K562 (cell line): ENCODE measurements around the gene DUS1L. TPM values are rescaled to one million over a fixed set of nuclear protein-coding genes. Genes with fewer than 3 reads are reported as not detected.

Experiments
- ATAC-seq: fragments of 200-7000 bp; cut with Tn5 transposase; 3 replicates; pipeline ENCODE4 v1.9.1; 2020; ENCODE audit warnings: moderate library complexity
- BruUV-seq: library from RNA; stranded (reverse); fragments of 400-500 nt; replicated peaks from 2 replicates; lab custom pipeline; 2021; lab: Mats Ljungman, UMichigan
- CTCF ChIA-PET: fragments of 300-600 bp; formaldehyde crosslinking; extraction: SDS; loops from one replicate; lab custom pipeline; 2021; ENCODE audit warnings: low intra/inter-chr PET ratio; lab: Yijun Ruan, JAX
- POLR2A ChIA-PET: fragments of 300-600, 350-650 bp; sonication (Branson Sonifier 250); formaldehyde crosslinking; extraction: SDS; loops from one replicate; lab custom pipeline; 2021; ENCODE audit warnings: antibody characterized with exemption, inconsistent platforms; lab: Yijun Ruan, JAX
- DNase-seq, 4 experiments: peaks; one replicate each; pipeline versions ENCODE4 v3.0.0 to v3.0.0-alpha.2; 2011 to 2018; ENCODE audit warnings: low spot score in 3 of 4, mixed read lengths in 3 of 4; ENCODE audit errors: extremely low read depth in 1 of 4
- FAIRE-seq: peaks from 2 replicates; lab custom pipeline; 2011; peaks lifted over from hg19 to GRCh38; lab: Jason Lieb, UNC
- H2AFZ ChIP-seq: 2 replicates; pipeline ENCODE4 v1.6.0; 2011; ENCODE audit warnings: low read depth, low read length, control low read depth, inconsistent platforms
- H3K27ac ChIP-seq: fragments of 200-600 bp; 3 replicates; pipeline ENCODE4 v1.8.0; 2011; ENCODE audit warnings: low read depth, mild to moderate bottlenecking, control low read depth, inconsistent platforms, low read length, moderate library complexity, mixed read lengths; ENCODE audit errors: extremely low read depth
- H3K27me3 ChIP-seq, 2 experiments: fragments of 300-600 bp in 1 of 2; 2 replicates in 1 of 2; 3 replicates in 1 of 2; pipeline versions ENCODE4 v1.6.0 to v1.8.0; 2011; ENCODE audit warnings: inconsistent platforms in 2 of 2, low read length in 2 of 2, mild to moderate bottlenecking in 1 of 2, mixed read lengths in 1 of 2, moderate library complexity in 1 of 2; ENCODE audit not compliant: control insufficient read depth in 2 of 2, insufficient read depth in 2 of 2
- H3K36me3 ChIP-seq: fragments of 300-600 bp; 3 replicates; pipeline ENCODE4 v1.8.0; 2011; ENCODE audit warnings: mild to moderate bottlenecking, low read length, inconsistent platforms; ENCODE audit not compliant: control insufficient read depth, insufficient read depth
- H3K4me1 ChIP-seq, 2 experiments: fragments of 200-600 bp in 1 of 2; replicated peaks in 1 of 2; 2 replicates in 1 of 2; 3 replicates in 1 of 2; pipeline versions ENCODE4 v1.5.1 to v1.8.0; 2011; ENCODE audit warnings: inconsistent platforms in 2 of 2, low read length in 2 of 2, mild to moderate bottlenecking in 1 of 2, mixed read lengths in 1 of 2, moderate library complexity in 1 of 2; ENCODE audit not compliant: control insufficient read depth in 2 of 2, insufficient read depth in 2 of 2
- H3K4me2 ChIP-seq: 2 replicates; pipeline ENCODE4 v1.6.1; 2011; ENCODE audit warnings: low read length, control low read depth, inconsistent platforms, mixed read lengths; ENCODE audit not compliant: insufficient read depth
- H3K4me3 ChIP-seq: fragments of 200-600 bp; sonication (generic), shearing (Covaris generic); 2 replicates; pipeline ENCODE4 v1.5.1; 2016; ENCODE audit warnings: control low read depth, inconsistent platforms
- H3K79me2 ChIP-seq: fragments of 200-600 bp; 3 replicates; pipeline ENCODE4 v1.8.0; 2011; ENCODE audit warnings: low read length, inconsistent platforms; ENCODE audit not compliant: control insufficient read depth, insufficient read depth
- H3K9ac ChIP-seq, 2 experiments: 2 replicates each; pipeline versions ENCODE4 v1.6.0 to v1.6.1; 2011; ENCODE audit warnings: low read depth in 2 of 2, low read length in 2 of 2, control low read depth in 1 of 2, inconsistent platforms in 1 of 2, mild to moderate bottlenecking in 1 of 2, mixed read lengths in 1 of 2; ENCODE audit not compliant: insufficient read depth in 1 of 2
- H3K9me1 ChIP-seq: one replicate; pipeline ENCODE4 v1.6.0; 2011; ENCODE audit warnings: inconsistent platforms, mild to moderate bottlenecking, low read length, moderate library complexity; ENCODE audit not compliant: control insufficient read depth, insufficient read depth
- H3K9me3 ChIP-seq: replicated peaks from 2 replicates; pipeline ENCODE4 v1.5.1; 2011; ENCODE audit warnings: low read depth, low read length, inconsistent platforms; ENCODE audit not compliant: control insufficient read depth, insufficient read depth
- H4K20me1 ChIP-seq: replicated peaks from 2 replicates; pipeline ENCODE4 v1.6.1; 2011; ENCODE audit warnings: low read length, inconsistent platforms, mixed read lengths; ENCODE audit not compliant: control insufficient read depth, insufficient read depth
- BRD4 ChIP-seq: fragments of 200-600 bp; sonication (generic); IDR thresholded peaks from 2 replicates; pipeline ENCODE4 v1.6.1; 2017; ENCODE audit warnings: inconsistent platforms
- CREB1 ChIP-seq, 2 experiments: sonication (generic) in 1 of 2; formaldehyde crosslinking in 1 of 2; IDR thresholded peaks; 2 replicates each; pipeline versions ENCODE4 v1.6.1 to v1.8.0; 2012 to 2022; ENCODE audit warnings: inconsistent platforms in 1 of 2, mild to moderate bottlenecking in 1 of 2, missing genetic modification reagents in 1 of 2, moderate library complexity in 1 of 2
- ELF4 ChIP-seq: fragments of 450-650 bp; formaldehyde crosslinking; IDR thresholded peaks from 2 replicates; pipeline ENCODE4 v1.4.0; 2022; ENCODE audit warnings: missing genetic modification characterization
- ILF3 ChIP-seq: fragments of 450-650 bp; IDR thresholded peaks from 2 replicates; pipeline ENCODE4 v1.6.1; 2018; ENCODE audit warnings: antibody characterized with exemption, mild to moderate bottlenecking, moderate library complexity, borderline replicate concordance
- MYC ChIP-seq, 2 experiments: fragments of 250-450 bp in 1 of 2; sonication (Bioruptor Pico) in 1 of 2; IDR thresholded peaks; 2 replicates each; pipeline versions ENCODE4 v1.5.1 to v1.6.1; 2012 to 2021; ENCODE audit warnings: low read depth in 2 of 2, borderline replicate concordance in 1 of 2, improper control_type of control experiment in 1 of 2, low read length in 1 of 2, mild to moderate bottlenecking in 1 of 2, moderate library complexity in 1 of 2
- NRF1 ChIP-seq, 2 experiments: fragments of 450-650 bp; IDR thresholded peaks in 1 of 2; conservative IDR thresholded peaks in 1 of 2; 2 replicates each; pipeline ENCODE4 v1.6.1; 2014; ENCODE audit warnings: mild to moderate bottlenecking in 2 of 2
- POLR3G ChIP-seq: IDR thresholded peaks from 2 replicates; pipeline ENCODE4 v1.6.1; 2011; ENCODE audit not compliant: insufficient read length, insufficient replicate concordance; ENCODE audit errors: extremely low read depth
- RBM22 ChIP-seq: fragments of 200-400 bp; formaldehyde crosslinking; IDR thresholded peaks from 2 replicates; pipeline ENCODE4 v1.6.1; 2018; ENCODE audit warnings: low read length, low read depth; ENCODE audit not compliant: poor library complexity, severe bottlenecking
- SMAD3 ChIP-seq: fragments of 450-650 bp; formaldehyde crosslinking; conservative IDR thresholded peaks from 2 replicates; pipeline ENCODE4 v1.4.0; 2020; ENCODE audit warnings: mild to moderate bottlenecking
- TCF7L2 ChIP-seq: fragments of 150-350 bp; IDR thresholded peaks from 2 replicates; pipeline ENCODE4 v1.6.1; 2016; ENCODE audit warnings: low read depth, mild to moderate bottlenecking, low read length, moderate library complexity
- ZNF23 ChIP-seq: fragments of 250-450 bp; sonication (Bioruptor Pico); IDR thresholded peaks from 2 replicates; pipeline ENCODE4 v1.4.0; 2020; ENCODE audit warnings: mild to moderate bottlenecking
- WGBS: fragments of 100-300 bp; shearing (Covaris generic); methylation state at CpG from one replicate; pipeline ENCODE4 v1.1.6; 2016; ENCODE audit warnings: low coverage, mixed read lengths; ENCODE audit not compliant: insufficient coverage; ENCODE audit errors: missing lambda C conversion rate; 5-methylcytosine and 5-hydroxymethylcytosine counted together
- in situ Hi-C: fragments of 300-500 bp; cut with MboI; formaldehyde crosslinking; loops from 4 replicates; pipeline ENCODE4 v1.15.0; 2018; ENCODE audit warnings: inconsistent platforms, mixed read lengths
- intact Hi-C: fragments of 100-400 bp; cut with micrococcal nuclease; formaldehyde crosslinking; loops from 2 replicates; pipeline ENCODE4 v1.14.2; 2022
- polyA plus RNA-seq, 8 experiments: library from polyadenylated mRNA; depleted of rRNA in 4 of 8; stranded (reverse) in 5 of 8; unstranded in 3 of 8; fragments of >200 nt; fragmentation: Nextera tagmentation in 2 of 8; fragmentation: Illumina TruSeq in 1 of 8; extraction: Ambion mirVana in 2 of 8; extraction: Trizol in 1 of 8; gene quantifications; 2 replicates each; pipeline versions ENCODE4 v1.2.1 to v1.2.3, GENCODE V29; 2011 to 2014; ENCODE audit warnings: inconsistent platforms in 1 of 8, missing spikeins in 1 of 8
- total RNA-seq, 7 experiments: library from RNA; depleted of rRNA in 6 of 7; stranded (reverse); fragments of >200 nt in 6 of 7; fragmentation: Illumina TruSeq in 2 of 7; extraction: Trizol in 2 of 7; gene quantifications; 2 replicates each; pipeline versions ENCODE4 v1.2.1 to v1.2.3, GENCODE V29; 2011 to 2021; ENCODE audit warnings: low replicate concordance in 1 of 7
- TF ChIP-seq, protein P1 (sequence below): fragments of 250-450 bp; sonication (Bioruptor Pico); IDR thresholded peaks from 2 replicates; pipeline ENCODE4 v1.5.0; 2021
- TF ChIP-seq, protein P2 (sequence below): fragments of 250-450 bp; sonication (Bioruptor Pico); IDR thresholded peaks from 2 replicates; pipeline ENCODE4 v1.8.0; 2022; ENCODE audit warnings: inconsistent platforms, mild to moderate bottlenecking, moderate library complexity, borderline replicate concordance
- TF ChIP-seq, protein P3 (sequence below): fragments of 250-450 bp; sonication (Bioruptor Pico); IDR thresholded peaks from 2 replicates; pipeline ENCODE4 v1.5.1; 2021; ENCODE audit warnings: mild to moderate bottlenecking
- TF ChIP-seq, protein P4 (sequence below): IDR thresholded peaks from 2 replicates; pipeline ENCODE4 v1.6.1; 2011; ENCODE audit not compliant: insufficient read length; ENCODE audit errors: extremely low read depth

Gene DUS1L
- total and polyA plus RNA-seq, 9 of the 15 experiments (the other 6 are each of a cell fraction or from before 2014, with no cell fraction given): 7.8 to 210 (median 83.9) TPM

DNA sequence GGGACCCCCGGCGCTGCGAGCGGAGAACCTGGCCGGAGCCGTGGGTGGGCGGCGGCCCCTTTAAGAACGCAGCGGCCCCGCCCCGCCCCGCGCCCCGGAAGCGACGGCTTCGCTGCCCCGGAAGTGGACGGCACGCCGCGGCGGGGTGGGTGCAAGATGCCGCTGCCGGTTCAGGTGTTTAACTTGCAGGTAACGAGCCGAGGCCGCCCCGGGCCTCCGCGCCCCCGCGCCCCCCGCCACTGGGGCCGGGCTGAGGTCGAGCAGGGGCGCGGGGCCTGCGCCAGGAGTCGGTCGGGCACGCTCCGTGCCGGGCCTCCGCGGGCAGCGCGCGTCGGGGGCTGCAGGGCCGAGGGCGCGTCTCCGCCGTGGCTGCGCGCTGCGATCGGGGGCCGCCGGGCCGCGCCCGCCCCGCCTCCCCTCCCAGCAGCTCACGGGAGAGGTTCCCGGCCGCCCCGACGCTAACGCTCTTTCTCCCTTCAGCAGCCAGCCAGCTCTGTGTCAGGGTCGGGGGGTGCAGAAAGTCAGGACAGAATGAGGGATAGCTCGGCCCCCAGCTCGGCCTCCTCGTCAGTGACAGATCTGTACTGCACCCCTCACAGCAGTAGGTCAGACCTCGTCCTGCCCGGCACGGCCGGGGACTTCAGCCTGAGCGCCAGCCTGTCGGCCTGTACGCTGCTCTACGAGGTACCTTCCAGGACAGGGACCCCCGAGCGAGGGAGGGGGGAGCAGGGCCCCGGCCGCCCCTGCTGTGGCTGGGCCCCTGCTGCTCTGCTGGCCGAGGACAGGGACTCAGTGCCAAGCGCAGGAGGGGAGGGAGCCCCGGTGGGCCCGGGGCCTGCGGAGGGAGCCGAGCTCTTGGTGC, 13.6 kb downstream of the DUS1L start, which contains the start of the genes GPS1 and RFNG:
TSS of gene GPS1 (plus strand) at position 123 of the 862 bp plus-strand sequence. CDS start at position 157, 34 bp downstream.
TSS of gene RFNG (minus strand) at position 36 of the 862 bp plus-strand sequence. CDS start 45 bp downstream, outside the sequence.
- Histone ChIP-seq H2AFZ (peak within 1 kb of the TSS; percentile 45), H3K27me3 (no peaks in the 10 kb centered on the region), H3K4me2 (peak within 1 kb of the TSS; percentile 88), H3K9me3 (no peaks in the 10 kb centered on the region), H3K4me1 (peaks cover 6 to 92% of the 10 kb centered on the region in 2 experiments; a peak in 3 of 5 replicates), H3K27ac (peak within 1 kb of the TSS; percentile 68), H3K9ac (peak within 1 kb of the TSS; percentile 80 to 97), H4K20me1 (0 out of 2 replicates have a peak, but pooled peaks cover 9% of the 10 kb centered on the region), H3K79me2 (peaks cover 28% of the 10 kb centered on the region), H3K9me1 (peaks cover 2% of the 10 kb centered on the region), H3K36me3 (peaks cover 75% of the 10 kb centered on the region; the same call in 2 of the 3 replicates), H3K4me3 (peak within 1 kb of the TSS; percentile 98)
- in situ Hi-C loops: no loop called here
- BruUV-seq: no TSS peak
- DNase-seq: peak; percentile 85 to 88 (median 86)
- no peak for FAIRE-seq
- WGBS: under 1% methylated on average over 49 of the region's 94 CpGs
- intact Hi-C loops: no loop called here
- CTCF ChIA-PET: no interaction called here
- ATAC-seq: peak; percentile 87
- POLR2A ChIA-PET: interaction anchor here (0.6 to 1.8 kb wide), 4 partner anchors 11 to 161 kb away, joined by 3 to 7 read pairs (median 3); no protein-coding TSS in a partner anchor
- TF ChIP-seq, protein P1, sequence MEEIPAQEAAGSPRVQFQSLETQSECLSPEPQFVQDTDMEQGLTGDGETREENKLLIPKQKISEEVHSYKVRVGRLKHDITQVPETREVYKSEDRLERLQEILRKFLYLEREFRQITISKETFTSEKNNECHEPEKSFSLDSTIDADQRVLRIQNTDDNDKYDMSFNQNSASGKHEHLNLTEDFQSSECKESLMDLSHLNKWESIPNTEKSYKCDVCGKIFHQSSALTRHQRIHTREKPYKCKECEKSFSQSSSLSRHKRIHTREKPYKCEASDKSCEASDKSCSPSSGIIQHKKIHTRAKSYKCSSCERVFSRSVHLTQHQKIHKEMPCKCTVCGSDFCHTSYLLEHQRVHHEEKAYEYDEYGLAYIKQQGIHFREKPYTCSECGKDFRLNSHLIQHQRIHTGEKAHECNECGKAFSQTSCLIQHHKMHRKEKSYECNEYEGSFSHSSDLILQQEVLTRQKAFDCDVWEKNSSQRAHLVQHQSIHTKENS (CRISPR knock-in tag): no peak
- TF ChIP-seq, protein P2, sequence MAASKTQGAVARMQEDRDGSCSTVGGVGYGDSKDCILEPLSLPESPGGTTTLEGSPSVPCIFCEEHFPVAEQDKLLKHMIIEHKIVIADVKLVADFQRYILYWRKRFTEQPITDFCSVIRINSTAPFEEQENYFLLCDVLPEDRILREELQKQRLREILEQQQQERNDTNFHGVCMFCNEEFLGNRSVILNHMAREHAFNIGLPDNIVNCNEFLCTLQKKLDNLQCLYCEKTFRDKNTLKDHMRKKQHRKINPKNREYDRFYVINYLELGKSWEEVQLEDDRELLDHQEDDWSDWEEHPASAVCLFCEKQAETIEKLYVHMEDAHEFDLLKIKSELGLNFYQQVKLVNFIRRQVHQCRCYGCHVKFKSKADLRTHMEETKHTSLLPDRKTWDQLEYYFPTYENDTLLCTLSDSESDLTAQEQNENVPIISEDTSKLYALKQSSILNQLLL (CRISPR knock-in tag): no peak
- TF ChIP-seq TCF7L2 (no peak), BRD4 (no peak), ELF4 (CRISPR knock-in tag) (no peak), RBM22 (no peak), SMAD3 (CRISPR knock-in tag) (no peak), POLR3G (no peak), CREB1 (IDR thresholded peaks at IDR 0.05) (peak; percentile 40; the same call in 1 of the 2 replicates), CREB1 (CRISPR knock-in tag; IDR thresholded peaks at IDR 0.05) (no peak), NRF1 (conservative IDR thresholded peaks at IDR 0.05 in 1 of 2, IDR thresholded peaks at IDR 0.05 in 1 of 2) (no peak), MYC (IDR thresholded peaks at IDR 0.05; ENCODE audit: low read depth, low read length) (peak; percentile 39; the same call in 1 of the 2 replicates), MYC (CRISPR knock-in tag; IDR thresholded peaks at IDR 0.05; ENCODE audit: borderline replicate concordance, low read depth) (no peak), ILF3 (no peak), ZNF23 (CRISPR knock-in tag) (no peak)
- TF ChIP-seq, protein P3, sequence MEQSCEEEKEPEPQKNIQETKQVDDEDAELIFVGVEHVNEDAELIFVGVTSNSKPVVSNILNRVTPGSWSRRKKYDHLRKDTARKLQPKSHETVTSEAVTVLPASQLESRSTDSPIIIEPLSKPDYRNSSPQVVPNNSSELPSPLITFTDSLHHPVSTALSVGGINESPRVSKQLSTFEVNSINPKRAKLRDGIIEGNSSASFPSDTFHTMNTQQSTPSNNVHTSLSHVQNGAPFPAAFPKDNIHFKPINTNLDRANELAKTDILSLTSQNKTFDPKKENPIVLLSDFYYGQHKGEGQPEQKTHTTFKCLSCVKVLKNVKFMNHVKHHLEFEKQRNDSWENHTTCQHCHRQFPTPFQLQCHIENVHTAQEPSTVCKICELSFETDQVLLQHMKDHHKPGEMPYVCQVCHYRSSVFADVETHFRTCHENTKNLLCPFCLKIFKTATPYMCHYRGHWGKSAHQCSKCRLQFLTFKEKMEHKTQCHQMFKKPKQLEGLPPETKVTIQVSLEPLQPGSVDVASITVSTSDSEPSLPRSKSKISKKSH (CRISPR knock-in tag): no peak
- TF ChIP-seq, protein P4, sequence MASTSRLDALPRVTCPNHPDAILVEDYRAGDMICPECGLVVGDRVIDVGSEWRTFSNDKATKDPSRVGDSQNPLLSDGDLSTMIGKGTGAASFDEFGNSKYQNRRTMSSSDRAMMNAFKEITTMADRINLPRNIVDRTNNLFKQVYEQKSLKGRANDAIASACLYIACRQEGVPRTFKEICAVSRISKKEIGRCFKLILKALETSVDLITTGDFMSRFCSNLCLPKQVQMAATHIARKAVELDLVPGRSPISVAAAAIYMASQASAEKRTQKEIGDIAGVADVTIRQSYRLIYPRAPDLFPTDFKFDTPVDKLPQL: no peak
